GM04503 (cell line): Measurements from ENCODE around the gene SHC2.
"Not testable (repeated sequence)": the region's sequence is repeated elsewhere in the genome, so short reads cannot be mapped to it uniquely, and the experiment has no call there.

ENCODE experiments used
- DNase-seq: peaks from one replicate; pipeline ENCODE4 v3.0.0-alpha.2; 2012; ENCODE audit warnings: low read depth

Gene SHC2

DNA sequence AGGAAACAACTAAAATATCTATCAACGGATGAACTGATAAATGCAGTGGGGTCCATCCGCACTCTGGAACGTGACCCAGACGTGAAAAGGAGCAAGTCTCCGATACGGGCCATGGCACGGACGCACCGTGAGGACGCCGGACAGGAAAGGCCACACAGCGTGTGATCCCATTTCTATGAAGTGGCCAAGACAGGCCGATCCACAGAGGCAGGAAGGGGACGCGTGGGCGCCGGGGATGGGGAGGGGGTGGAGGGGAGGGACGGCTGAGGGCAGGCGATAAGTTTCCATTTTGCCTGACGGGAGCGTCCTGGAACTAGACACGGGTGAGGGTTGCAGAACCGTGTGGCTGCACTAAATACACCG is 13.8 kb downstream of the SHC2 start:
- DNase-seq, result no peak

DNA sequence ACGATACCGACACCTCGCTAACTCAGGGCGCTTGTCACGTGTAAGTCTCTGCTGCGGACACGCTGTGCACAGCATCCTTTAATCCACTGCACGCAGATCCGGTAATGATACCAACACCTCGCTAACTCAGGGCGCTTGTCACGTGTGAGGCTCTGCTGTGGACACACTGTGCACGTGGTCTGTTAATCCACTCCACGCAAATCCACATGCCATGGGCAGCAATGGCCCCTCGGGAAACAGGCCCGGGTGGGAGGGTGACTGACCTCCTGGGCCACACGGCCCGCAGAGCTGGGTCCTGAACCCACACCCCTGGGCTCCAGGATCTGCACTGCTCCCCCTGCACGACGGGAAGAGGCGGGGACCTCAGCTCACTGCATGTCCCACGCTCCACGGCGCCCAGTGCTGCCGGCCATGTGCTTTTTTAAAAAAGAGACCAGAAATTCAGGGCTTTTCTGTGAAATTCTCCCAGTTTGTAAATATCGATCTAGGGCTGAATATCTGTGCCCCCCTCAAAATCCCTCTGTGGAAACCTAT is 16.1 kb downstream of the SHC2 start:
- no peak for DNase-seq

DNA sequence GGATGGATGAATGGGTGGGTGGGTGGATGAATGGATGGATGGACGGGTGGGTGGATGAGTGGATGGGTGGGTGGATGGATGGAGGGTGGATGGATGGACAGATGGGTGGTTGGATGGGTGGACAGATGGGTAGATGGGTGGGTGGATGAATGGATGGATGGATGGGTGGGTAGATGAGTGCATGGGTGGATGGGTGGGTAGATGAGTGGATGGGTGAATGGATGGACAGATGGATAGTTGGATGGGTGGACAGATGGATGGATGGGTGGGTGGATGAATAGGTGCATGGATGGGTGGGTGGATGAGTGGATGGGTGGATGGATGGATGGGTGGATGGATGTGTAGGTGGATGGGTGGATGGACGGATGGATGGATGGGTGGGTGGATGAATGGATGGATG is 17.8 kb downstream of the SHC2 start:
- no peak for DNase-seq

DNA sequence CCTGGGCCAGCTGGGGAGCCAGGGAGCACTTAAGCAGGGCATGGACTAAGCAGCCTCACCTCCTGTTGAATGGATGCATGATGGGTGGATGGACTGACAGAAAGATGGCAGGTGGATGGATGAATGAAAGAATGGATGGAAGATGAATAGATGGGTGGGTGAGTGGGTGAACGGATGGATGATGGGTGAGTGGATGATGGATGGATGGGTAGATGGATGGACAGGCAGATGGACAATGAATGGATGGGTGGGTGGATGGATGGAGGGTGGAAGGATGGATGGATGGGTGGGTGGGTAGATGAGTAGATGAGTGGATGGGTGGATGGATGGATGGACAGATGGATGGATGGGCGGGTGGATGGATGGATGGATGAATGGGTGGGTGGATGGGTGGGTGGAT is 18.7 kb downstream of the SHC2 start:
- no peak for DNase-seq

DNA sequence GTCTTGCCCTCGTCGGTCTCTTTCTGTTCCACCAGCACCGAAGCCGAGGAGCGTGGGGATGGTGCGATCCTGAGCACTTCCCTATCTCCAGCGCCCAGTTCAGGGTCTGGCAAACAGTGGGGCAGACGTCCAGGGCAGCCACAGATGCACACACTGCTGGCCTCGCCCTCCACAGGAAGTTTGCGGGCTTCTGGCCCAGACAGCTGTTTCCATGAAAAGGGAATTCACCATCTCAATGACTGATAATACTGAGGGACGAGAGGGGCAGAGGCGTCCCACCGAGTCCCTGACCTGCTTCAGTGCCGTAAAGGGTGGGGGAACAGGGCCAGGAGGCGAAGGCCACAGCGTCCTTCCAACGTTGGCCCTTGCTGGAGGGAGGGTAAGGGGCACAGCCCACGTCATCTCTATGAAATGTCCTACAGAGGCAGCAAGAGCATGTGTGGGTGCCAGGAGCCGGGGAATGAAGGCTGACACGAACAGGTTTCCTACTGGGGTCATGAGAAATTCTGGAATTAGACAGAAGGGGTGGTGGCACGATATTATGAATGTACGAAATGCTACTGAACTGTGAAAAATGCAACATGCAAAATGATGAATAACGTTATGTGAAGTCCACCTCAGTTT is 19.5 kb downstream of the SHC2 start:
- DNase-seq, result no peak

DNA sequence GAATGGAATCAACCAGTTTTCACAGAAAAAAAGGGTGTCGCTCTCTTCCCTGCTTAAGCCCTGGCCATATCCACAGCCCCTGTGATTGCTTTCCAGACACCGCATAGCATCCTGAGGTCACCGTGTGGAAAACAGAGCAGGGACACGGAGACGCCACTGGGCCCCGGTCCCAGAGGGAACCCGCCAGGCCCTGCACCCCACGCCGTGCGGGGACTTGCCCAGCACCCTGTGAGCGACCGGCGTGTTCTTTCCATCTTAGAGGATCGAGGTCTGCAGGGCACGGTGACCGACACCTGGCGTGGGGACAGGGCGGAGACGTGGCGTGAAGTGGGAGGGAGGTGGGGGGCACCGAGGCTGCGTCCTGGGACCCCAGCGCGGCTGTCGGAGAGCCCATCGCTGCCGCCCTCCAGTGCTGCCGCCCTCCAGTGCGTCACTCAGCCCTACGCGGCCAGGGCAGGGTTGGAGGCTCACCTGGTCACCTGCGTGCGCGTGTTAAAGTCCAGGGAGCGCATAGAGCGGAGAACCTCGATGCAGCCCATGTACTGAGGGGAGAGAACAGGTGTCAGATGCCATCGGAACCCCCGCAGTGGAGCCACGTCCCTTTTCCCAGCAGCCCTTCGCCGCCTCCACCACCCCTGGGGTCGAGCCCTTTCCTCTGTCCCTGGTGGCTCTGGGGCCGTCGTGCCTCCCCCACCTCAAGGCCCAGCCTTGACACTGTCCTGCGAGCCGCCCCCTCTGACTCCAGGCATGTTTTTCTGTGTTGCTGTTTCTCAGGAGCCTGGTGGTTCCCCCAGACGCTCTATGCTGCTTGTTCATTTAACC is 20.2 kb downstream of the SHC2 start:
- DNase-seq, result no peak

DNA sequence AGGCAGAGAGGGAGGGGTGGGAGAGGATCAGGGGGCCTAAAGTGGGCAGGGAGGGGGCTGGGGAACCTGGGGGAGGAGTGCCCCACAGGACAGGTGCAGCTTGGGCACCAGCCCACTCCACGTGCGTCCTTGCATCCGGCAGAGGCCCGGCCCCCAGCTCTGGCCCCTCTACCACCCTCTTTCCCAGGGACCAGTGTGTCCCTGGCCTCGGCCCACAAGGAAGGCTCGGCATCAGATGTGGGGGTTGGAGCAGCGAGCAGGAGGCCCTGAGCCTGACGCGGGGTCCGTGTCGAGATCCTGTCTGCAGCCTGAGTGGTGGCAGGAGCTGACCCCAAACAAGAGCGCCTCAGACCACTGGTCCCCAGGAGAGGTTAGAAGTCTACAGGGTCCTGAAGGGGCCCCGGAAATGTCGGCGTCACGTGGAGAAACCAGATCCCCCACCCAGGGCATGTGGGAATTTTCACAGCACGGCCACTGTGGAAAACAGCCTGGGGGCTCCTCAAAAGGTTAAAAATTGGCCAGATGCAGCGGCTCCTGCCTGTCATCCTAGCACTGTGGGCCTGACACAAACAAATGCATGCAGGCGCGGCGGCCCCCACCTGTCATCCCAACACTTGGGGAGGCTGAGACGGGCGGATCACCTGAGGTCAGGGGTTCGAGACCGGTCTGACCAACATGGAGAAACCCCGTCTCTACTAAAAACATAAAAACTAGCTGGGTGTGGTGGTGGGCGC is 21.5 kb downstream of the SHC2 start:
- DNase-seq, result no peak

DNA sequence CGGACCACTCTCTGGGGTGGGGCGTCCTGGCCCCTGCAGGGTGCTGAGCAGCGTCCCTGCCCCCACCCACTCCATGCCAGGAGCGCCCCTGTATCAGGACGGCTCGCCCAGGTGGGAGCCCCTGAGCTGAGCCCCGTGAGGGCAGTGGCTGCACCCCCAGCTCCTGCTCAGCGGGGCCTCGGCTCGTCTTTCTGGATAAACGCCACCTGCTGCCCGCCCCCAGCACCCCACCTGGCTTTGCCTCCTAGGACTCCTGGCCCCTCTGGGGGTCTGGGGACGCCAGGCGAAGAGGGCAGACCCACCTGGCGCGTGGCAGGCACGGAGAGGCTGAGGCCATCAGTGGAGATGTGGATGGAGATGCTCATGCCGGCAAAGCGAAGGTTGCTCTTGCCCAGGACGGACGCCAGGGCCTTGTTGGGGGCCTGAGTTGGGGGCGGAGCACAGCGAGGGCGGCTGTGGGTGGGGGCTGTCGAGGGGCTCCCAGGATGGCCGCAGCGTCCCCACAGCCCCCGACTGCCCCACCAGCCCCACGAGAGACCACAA is 22.3 kb downstream of the SHC2 start:
- no peak for DNase-seq

DNA sequence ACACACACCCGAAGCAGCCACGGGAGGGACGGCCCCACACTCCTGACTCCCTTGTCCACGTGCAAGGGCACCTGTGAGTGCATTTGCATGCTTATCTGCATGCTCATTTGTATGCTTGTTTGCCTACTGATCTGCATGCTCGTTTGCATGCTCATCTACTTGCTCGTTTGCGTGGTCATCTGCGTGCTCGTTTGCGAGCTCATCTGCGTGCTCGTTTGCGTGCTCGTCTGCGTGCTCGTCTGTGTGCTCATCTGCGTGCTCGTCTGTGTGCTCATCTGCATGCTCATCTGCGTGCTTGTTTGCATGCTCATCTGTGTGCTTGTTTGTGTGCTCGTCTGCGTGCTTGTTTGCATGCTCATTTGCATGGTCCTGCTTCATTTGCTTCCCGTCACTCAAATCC is 23.8 kb downstream of the SHC2 start:
- DNase-seq, result no peak

DNA sequence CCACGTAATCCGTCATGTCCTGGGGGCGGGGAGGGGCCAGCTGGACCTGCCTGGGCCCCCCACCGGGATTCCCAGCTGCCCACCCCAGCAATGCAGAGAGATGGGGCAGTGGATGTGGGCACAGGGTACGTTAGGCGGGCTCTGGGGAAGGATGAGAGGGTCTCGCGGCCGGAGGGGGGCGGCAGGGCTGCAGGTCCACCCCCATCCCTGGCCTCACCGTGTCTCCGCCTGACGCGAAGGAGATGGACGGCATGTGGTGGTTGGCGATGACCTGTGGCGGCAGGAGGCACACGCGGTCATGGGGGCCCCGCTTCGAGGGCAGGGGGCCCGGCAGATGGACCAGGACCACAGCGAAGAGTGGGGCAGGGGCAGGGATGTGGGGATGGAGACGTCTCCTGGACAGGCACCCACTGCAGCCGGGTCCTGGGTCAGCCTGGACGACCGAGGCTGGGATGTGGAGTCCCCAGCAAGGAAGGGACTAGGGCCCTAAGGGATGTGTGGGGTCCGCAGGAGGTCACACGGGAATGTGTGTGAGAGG is 24.4 kb downstream of the SHC2 start:
- no peak for DNase-seq

DNA sequence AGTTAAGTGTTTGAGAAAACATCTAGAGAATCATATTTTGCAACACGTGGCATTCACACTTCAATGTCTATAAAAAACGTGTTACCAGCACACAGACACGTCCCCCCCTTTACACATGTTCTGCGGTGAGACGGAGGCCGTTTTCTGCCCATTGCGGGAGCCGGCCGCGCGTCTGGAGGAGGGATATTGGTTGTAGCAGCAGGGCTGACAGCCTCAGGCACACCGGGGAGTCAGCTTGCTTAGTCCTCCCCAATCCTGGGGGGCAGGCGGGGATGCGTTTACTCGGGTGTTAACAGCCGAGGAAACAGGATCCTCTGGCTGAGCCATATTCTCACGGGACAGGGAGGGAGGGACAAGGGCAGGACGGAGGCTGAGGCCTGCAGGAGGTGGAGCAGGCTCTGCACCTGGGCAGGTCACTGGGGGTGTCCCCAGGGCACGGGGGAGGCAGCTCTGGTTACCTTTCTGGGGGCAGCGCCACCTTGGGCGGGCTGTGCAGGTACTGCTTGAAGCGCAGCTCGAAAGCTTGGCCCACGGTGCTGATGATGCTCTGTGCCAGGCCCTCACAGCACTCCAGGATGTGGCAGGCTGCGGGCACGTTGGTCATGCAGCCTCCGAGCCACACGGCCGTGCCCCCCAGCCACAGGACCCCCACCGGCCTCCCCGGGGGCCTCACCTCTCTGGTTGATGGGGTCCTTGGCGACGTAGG is 25.0 kb downstream of the SHC2 start:
- DNase-seq, result no peak

DNA sequence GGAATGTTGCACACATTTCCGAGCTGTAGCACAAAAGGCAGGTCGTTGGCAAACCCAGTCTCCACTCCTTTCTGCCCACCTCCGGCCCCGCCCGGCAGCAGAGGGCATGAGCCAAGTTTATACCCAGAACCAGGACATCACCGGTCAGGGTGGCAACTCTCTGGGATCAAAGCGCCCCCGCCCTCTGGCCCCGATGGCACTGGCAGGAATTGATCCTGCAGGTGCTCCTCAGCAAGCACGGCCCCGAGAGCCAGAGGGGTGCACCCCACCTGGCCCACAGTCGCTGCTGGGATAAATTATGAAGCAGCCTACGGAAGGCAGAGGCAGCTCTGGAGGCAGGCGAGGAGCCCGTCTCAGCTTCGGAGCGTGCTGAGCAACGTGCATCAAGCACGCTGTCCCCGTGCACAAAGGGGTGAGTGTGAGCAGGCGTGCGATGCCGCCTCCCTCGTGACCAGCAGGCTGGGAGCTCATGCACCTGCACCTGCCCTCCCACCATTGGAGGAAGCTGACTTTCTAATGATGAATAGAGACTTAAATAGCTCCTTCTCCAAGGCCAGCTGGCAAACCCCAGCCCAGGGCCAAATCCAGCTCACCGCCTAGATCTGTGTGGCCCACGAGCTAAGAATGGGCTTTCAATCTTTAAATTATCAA is 25.7 kb downstream of the SHC2 start:
- DNase-seq, result no peak

DNA sequence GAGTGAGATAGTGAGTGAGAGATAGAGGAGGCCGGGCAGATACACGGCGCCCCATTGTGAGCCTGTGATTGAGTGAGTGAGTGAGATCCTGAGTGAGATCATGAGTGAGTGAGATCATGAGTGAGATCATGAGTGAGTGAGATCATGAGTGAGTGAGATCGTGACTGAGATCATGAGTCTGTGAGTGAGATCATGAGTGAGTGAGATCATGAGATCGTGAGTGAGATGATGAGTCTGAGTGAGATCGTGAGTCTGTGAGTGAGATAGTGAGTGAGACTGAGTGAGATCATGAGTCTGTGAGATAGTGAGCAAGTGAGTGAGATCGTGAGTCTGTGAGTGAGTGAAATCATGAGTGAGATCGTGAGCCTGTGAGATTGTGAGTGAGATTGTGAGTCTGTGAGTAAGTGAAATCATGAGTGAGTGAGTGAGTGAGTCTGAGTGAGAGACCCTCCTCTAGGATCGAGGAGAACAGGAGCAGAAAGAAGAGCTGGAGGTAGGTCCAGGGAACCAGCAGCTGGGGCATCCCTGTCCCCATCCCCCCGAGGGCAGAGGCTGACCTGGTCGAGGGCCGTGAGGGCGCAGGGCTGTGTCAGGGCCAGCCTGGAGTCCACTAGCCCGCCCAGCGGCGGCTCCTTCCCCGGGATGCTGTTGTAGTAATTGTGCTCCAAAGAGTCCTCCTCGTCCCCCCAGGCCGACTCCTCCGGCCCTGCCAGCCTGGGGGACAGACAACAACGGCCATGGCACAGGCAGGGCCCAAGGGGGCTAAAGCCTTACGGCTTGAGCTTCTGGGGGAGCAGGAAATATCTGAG is 26.5 kb downstream of the SHC2 start:
- no peak for DNase-seq

DNA sequence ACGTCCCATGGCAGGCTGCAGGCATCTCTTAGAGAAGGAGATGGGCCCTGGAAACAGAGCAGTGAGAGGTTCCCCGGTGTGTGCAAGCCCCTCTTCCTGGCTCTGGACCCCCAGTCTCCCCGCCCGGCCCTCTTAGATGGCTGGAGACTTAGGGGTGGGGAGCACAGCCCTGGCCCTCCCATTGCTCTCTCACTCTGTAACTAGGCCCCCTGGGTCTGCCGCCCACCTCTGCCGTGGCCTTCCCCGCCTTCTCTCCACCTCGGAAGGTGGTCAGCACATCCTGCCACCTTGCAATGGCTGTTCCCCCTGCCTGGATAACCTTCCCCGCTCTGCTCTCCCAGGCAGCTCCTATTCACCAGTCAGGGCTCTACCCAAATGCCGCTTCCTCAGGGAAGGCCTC is 30.1 kb downstream of the SHC2 start:
- DNase-seq, result no peak

DNA sequence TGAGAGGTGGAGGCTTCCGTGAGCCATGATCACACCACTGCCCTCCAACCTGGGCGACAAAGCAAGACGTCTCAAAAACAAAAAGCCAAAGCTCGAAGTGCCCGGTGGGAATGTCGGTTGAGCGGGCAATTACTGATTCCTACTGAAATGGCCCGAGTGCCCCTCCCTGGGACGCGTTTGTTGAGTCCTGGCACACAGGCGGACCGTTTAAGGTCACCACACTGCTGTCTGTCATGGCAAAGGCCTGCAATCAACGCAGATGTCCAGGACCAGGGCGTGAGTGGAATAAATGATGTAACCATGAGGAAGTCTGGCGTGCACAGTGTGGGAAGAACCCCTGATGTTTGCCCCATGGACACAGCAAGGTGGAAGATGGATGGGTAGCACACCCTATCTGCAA is 32.7 kb downstream of the SHC2 start:
- no peak for DNase-seq

DNA sequence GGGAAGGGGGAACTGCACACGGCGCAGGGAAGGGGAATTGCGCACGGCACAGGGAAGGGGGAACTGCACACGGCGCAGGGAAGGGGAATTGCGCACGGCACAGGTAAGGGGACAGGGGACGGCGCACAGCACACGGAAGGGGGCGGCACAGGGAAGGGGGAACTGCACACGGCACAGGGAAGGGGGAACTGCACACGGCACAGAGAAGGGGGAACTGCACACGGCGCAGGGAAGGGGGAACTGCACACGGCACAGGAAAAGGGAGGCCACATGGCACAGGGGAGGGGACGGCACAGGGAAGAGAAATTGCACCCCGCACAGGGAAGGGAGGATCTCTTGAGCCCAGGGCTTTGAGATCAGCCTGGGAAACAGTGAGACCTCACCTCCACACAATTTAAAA is 33.2 kb downstream of the SHC2 start:
- not testable (repeated sequence) for DNase-seq

DNA sequence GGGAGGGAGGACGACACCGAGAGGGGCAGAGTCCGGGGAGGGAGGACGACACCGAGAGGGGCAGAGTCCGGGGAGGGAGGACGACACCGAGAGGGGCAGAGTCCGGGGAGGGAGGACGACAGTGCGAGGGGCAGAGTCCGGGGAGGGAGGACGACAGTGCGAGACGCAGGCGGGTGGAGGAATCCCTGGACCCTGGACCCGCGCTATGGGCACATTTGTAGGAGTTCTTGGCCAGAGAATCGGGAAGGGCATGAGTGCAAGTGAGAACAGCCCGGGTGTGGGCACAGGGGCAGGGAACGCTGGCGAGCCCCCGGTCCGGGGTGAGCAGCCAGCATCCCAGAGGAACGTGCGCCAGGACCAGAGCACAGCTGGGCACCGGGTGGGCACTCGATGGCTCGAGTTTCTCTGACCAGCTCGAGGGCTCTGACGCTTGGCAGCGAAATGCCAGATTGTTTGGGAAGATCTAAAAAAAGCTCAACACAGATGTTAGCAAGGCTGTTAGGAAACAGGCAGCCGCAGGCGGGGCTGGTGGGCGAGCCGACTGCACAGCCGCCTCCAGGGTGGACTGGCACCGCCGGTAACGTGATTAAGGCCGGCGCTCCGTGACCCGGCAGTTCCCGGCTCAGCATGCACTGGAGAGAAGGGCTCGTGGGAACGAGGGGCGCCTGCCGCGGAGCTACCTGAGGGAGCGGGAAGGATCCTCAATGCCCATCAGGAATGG is 33.9 kb downstream of the SHC2 start:
- DNase-seq, result no peak

DNA sequence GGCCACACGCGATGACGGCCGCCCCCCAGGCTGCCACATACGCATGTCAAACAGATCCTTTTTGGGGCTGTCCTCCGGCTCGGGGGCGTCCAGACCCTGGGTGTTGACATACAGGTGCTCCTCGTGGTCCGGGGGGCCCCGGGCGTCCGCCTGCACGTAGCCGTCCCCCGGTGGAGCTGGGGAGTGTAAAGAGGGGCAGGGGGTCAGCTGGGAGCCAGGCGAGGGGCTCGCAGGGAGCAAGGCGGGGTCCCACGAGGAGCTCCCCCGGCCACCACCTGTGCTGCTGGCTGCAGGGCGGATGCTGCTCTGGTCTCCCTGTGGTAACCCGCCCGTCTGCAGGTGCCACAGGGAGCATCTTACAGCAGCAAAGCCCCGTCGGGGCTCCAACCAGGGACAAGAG is 35.8 kb downstream of the SHC2 start:
- no peak for DNase-seq

DNA sequence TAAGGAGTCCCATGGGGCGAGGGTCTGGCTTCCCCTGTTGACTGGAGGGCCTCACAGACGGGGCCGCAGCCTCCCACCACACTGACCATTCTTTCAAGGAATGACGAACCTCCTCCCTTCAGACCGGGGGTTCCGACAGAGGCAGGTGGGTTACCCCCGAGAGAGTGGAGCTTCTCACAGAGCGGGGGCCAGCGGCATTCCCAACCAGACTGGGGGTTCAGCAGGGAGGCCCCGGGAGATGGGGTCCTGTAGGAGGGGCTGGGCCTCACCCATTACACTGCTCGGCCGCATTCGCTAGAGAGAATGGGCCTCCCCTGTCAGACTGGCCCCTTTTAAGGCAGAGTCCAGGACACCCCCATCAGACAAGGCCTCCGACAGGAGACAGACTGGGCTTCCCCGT is 36.3 kb downstream of the SHC2 start:
- no peak for DNase-seq
